ENCODE measurements around the gene TBC1D17. TPM values are rescaled to one million over a fixed set of nuclear protein-coding genes. Genes with fewer than 3 reads are reported as not detected.

The TBC1D17 gene
- total and polyA plus RNA-seq, 10 donors: 20.8 to 53.5 (median 36.6) TPM

DNA sequence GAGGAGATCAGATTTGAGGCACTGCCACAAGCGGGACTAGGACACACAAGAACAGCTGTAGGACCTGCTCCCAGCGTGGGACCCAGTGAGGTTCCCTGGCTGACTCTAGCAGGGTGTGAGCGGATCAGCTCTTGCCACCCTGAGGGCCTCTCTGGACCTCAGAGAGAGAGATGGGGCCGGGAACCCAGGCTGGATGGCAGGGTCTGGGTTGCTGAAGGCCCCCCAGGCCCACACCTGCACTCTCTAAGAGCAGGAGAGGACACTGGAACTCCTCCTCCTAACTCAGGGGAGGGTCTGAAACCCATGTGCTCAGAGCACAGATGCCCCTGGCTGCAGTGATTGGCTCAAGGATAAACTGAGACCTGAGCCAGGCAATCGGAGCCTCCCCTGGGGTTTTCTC, 32.7 kb downstream of the TBC1D17 start:
- Histone ChIP-seq H3K4me1 (peaks cover 20 to 78% (median 47%) of the 10 kb centered on the region in 6 donors), H3K36me3 (peaks cover 0 to 90% (median 36%) of the 10 kb centered on the region in 6 donors), H3K9me3 (no peaks in the 10 kb centered on the region), H3K4me3 (no peak overlapping the region), H3K27me3 (replicated peaks in 1 of 7) (no peaks in the 10 kb centered on the region), H3K27ac (peak overlapping the region in 6 of 8 donors; percentile 9 to 80 (median 64))
- no peak for TF ChIP-seq POLR2AphosphoS5 (IDR thresholded peaks at IDR 0.05)
- TF ChIP-seq POLR2A (IDR thresholded peaks at IDR 0.05): no peak
- TF ChIP-seq, protein P1, sequence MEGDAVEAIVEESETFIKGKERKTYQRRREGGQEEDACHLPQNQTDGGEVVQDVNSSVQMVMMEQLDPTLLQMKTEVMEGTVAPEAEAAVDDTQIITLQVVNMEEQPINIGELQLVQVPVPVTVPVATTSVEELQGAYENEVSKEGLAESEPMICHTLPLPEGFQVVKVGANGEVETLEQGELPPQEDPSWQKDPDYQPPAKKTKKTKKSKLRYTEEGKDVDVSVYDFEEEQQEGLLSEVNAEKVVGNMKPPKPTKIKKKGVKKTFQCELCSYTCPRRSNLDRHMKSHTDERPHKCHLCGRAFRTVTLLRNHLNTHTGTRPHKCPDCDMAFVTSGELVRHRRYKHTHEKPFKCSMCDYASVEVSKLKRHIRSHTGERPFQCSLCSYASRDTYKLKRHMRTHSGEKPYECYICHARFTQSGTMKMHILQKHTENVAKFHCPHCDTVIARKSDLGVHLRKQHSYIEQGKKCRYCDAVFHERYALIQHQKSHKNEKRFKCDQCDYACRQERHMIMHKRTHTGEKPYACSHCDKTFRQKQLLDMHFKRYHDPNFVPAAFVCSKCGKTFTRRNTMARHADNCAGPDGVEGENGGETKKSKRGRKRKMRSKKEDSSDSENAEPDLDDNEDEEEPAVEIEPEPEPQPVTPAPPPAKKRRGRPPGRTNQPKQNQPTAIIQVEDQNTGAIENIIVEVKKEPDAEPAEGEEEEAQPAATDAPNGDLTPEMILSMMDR (IDR thresholded peaks at IDR 0.05 in 8 of 11, conservative IDR thresholded peaks at IDR 0.05 in 3 of 11): no peak
- intact Hi-C loops (cut with DNase I; ENCODE audit: low total_unique reads): no loop called here
- no peak for DNase-seq
- 90 to 100% (median 95%) methylated on average over 2 to 5 of the region's 5 CpGs for WGBS, 5 donors

DNA sequence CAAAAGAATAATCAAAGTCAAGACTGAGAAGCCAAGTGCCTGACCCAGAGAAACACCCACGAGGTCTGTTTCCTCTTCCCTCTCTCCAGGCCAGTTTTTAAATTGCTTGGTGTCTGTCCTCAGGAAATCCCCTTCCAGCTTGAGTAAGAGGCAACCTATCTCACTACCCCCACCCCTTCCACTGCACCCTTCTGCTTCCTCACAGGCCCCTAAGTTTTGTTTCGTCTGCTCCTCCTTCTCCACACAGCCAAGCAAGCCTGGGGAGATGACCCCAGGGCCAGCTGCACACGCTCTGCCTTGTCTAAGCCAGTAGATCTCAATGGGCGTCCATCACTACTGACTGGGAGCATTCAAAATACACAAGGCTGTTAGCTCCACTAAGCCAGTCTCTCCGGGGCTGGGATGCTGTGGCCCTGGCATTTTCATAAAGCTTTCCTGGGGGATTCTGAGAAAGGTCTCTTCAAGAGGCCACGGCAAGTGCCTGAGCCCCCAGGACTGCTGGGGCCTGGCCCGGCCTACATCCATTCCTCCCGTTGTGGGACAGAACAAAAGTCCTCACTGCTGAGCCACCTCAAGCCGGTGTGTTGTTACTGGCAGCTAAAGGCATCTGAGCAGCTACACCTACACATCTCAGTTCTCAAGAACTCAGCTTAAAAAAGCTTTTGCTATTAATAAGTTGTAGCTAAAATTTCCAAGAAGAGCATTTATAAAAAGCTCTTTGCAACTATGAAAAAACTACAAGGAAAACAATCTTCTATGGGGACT, 34.1 kb downstream of the TBC1D17 start:
- WGBS, 5 donors: 37 to 54% (median 41%) methylated on average over 8 to 9 of the region's 9 CpGs
- H3K4me1 ChIP-seq: peaks cover 20 to 67% (median 41%) of the 10 kb centered on the region in 6 donors
- H3K27ac ChIP-seq: peak overlapping the region in 7 of 8 donors; percentile 51 to 80 (median 66)
- peaks cover 0 to 91% (median 42%) of the 10 kb centered on the region in 6 donors for H3K36me3 ChIP-seq
- intact Hi-C loops (cut with DNase I; ENCODE audit: low total_unique reads): no loop called here
- no peak for DNase-seq
- TF ChIP-seq POLR2AphosphoS5 (IDR thresholded peaks at IDR 0.05) (peak in 1 of 3 donors; percentile 29), POLR2A (IDR thresholded peaks at IDR 0.05) (no peak)
- TF ChIP-seq, protein P1 (IDR thresholded peaks at IDR 0.05 in 8 of 11, conservative IDR thresholded peaks at IDR 0.05 in 3 of 11): no peak
- H3K27me3 ChIP-seq (replicated peaks in 1 of 7): no peaks in the 10 kb centered on the region
- no peaks in the 10 kb centered on the region for H3K9me3 ChIP-seq
- no peak overlapping the region for H3K4me3 ChIP-seq

DNA sequence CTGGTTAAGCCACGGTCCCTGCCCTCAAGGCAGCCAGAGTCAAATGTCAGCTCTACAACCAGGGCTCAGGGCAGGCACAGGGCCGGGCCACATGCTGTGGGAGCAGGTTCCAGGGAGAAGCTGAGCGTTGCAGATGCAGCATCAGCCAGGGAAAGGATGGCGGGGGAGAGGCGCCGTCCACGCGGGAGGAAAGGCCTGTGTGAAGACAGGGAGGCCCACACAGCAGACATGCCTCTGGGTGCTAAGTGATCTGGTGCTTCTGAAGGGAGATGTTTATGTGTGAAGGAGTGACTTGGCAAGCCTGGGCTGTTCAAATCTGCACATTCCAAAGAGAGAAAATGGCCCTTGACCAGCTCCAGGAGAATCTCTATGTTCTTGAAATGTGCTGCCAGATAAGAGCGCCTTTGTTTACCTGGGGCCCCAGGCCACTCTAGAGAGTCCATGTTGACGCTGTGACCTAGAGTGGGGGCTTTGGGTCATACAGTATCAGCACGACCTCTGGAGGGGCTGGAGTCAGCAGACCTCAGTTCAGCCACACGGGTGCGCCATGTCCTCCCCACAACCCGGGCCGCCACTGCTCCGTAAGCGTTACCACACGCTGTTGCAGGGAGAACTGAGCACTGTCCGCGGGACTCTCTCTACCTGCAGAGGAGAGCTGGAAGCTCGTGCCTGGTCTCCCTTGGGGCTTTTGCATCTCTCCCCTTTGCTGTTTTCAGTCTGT, 35.6 kb downstream of the TBC1D17 start:
- TF ChIP-seq POLR2A (IDR thresholded peaks at IDR 0.05): no peak
- TF ChIP-seq, protein P1 (IDR thresholded peaks at IDR 0.05 in 8 of 11, conservative IDR thresholded peaks at IDR 0.05 in 3 of 11): peak in 1 of 11 experiments; percentile 9
- peak in 2 of 3 donors; percentile 49 to 61 for TF ChIP-seq POLR2AphosphoS5 (IDR thresholded peaks at IDR 0.05)
- no peaks in the 10 kb centered on the region for H3K9me3 ChIP-seq
- H3K4me1 ChIP-seq: peaks cover 20 to 74% (median 45%) of the 10 kb centered on the region in 6 donors
- WGBS, 5 donors: 76 to 85% (median 84%) methylated on average over 19 to 21 of the region's 21 CpGs
- peaks cover 0 to 91% (median 42%) of the 10 kb centered on the region in 6 donors for H3K36me3 ChIP-seq
- H3K4me3 ChIP-seq: no peak overlapping the region
- H3K27me3 ChIP-seq (replicated peaks in 1 of 7): no peaks in the 10 kb centered on the region
- peak overlapping the region in 5 of 8 donors; percentile 7 to 67 (median 19) for H3K27ac ChIP-seq
- DNase-seq: no peak
- intact Hi-C loops (cut with DNase I; ENCODE audit: low total_unique reads): no loop called here

GRCh38 chr19:49913720-49914119, 36.2 kb downstream of the TBC1D17 start:
- 85 to 94% (median 91%) methylated on average over 10 of the region's 10 CpGs for WGBS, 5 donors
- Histone ChIP-seq H3K27ac (peak overlapping the region in 3 of 8 donors; percentile 7 to 50 (median 15)), H3K36me3 (peaks cover 0 to 91% (median 37%) of the 10 kb centered on the region in 6 donors)

More at GRCh38 chr19:49913720-49914119, 36.2 kb downstream of the TBC1D17 start:
- H3K4me3 ChIP-seq: no peak overlapping the region
- no peak for TF ChIP-seq POLR2AphosphoS5 (IDR thresholded peaks at IDR 0.05)
- TF ChIP-seq, protein P1 (IDR thresholded peaks at IDR 0.05 in 8 of 11, conservative IDR thresholded peaks at IDR 0.05 in 3 of 11): no peak
- TF ChIP-seq POLR2A (IDR thresholded peaks at IDR 0.05): no peak
- peaks cover 20 to 74% (median 46%) of the 10 kb centered on the region in 6 donors for H3K4me1 ChIP-seq
- no peak for DNase-seq
- H3K9me3 ChIP-seq: no peaks in the 10 kb centered on the region
- no peaks in the 10 kb centered on the region for H3K27me3 ChIP-seq (replicated peaks in 1 of 7)
- intact Hi-C loops (cut with DNase I; ENCODE audit: low total_unique reads): no loop called here
